GM12891 (cell line): ENCODE results near the gene AMER3.

Source experiments
- POLR2AphosphoS5 ChIP-seq: IDR thresholded peaks from 2 replicates; pipeline ENCODE4 v1.6.1; 2011; ENCODE audit warnings: low read depth, low read length, control low read depth
- TAF1 ChIP-seq: IDR thresholded peaks from 2 replicates; pipeline ENCODE4 v1.6.1; 2011; ENCODE audit warnings: low read depth, low read length, control low read depth

GRCh38 chr2:130797493-130798435, 42.4 kb downstream of the AMER3 start:
- TF ChIP-seq TAF1 = no peak
- no peak for TF ChIP-seq POLR2AphosphoS5
